ENCODE measurements around the gene CPNE1. TPM values are rescaled to one million over a fixed set of nuclear protein-coding genes. Genes with fewer than 3 reads are reported as not detected.

Gene CPNE1
- total RNA-seq: 83.7 and 123 TPM in 2 replicates

GRCh38 chr20:35664466-35665206 is at the start of gene CPNE1, which contains the start of gene RBM12:
TSS of gene CPNE1 (minus strand) at chr20:35664900. CDS start at chr20:35632923, 31,977 bp downstream.
TSS of gene RBM12 (minus strand) at chr20:35664900. CDS start at chr20:35655322, 9,578 bp downstream.

GRCh38 chr20:35699127-35699956 is 34.6 kb upstream of the CPNE1 start, which contains the start of the genes NFS1 and ROMO1:
TSS of gene NFS1 (minus strand) at chr20:35699352. CDS start at chr20:35699288, 64 bp downstream.
TSS of gene ROMO1 (plus strand) at chr20:35699405. CDS start at chr20:35699633, 228 bp downstream.

GRCh38 chr20:35615667-35616464 is 48.8 kb downstream of the CPNE1 start, which contains the start of gene SPAG4:
TSS of gene SPAG4 (plus strand) at chr20:35615829. CDS start at chr20:35616004, 175 bp downstream.

Other genes starting within 250 kb of the CPNE1 start
- gene GDF5, start 226.7 kb downstream of the CPNE1 start, total RNA-seq: not detected in 2 replicates
- 10.2 and 17.3 TPM in 2 replicates for gene CEP250, start 209.3 kb downstream of the CPNE1 start, total RNA-seq
- gene C20orf173, start 135.2 kb downstream of the CPNE1 start, total RNA-seq: not detected in 2 replicates
- gene ERGIC3, start 122.8 kb downstream of the CPNE1 start, total RNA-seq: 358 and 363 TPM in 2 replicates
- 14.5 and 21.6 TPM in 2 replicates for gene SPAG4, start 49.1 kb downstream of the CPNE1 start, total RNA-seq
- gene RBM12, start within 50 bp of the CPNE1 start, total RNA-seq: 43.7 and 55.0 TPM in 2 replicates
- gene NFS1, start 34.5 kb upstream of the CPNE1 start, total RNA-seq: 6.5 and 15.7 TPM in 2 replicates
- gene ROMO1, start 34.5 kb upstream of the CPNE1 start, total RNA-seq: 191 and 337 TPM in 2 replicates
- gene RBM39, start 77.4 kb upstream of the CPNE1 start, total RNA-seq: 251 and 349 TPM in 2 replicates
- 24.8 and 24.9 TPM in 2 replicates for gene PHF20, start 107.1 kb upstream of the CPNE1 start, total RNA-seq